Activated effector memory CD4-positive, alpha-beta T cell treated with Interleukin-2 at 50 U/mL for 16 hours (primary cell): ENCODE results near the gene QKI.
"Not testable (repeated sequence)": the region's sequence is repeated elsewhere in the genome, so short reads cannot be mapped to it uniquely, and the experiment has no call there.

Source experiments
- DNase-seq: peaks from one replicate; pipeline ENCODE4 v3.0.0-alpha.2; 2020

The QKI gene

GRCh38 chr6:163588220-163588919 is 173.9 kb downstream of the QKI start:
- DNase-seq = no peak

- no peak for DNase-seq
Measured at GRCh38 chr6:163589387-163589786, 174.9 kb downstream of the QKI start.

- DNase-seq = not testable (repeated sequence)
Measured at GRCh38 chr6:163590132-163590531, 175.6 kb downstream of the QKI start.

GRCh38 chr6:163592872-163593271 is 178.4 kb downstream of the QKI start:
- no peak for DNase-seq

- DNase-seq = no peak
Measured at GRCh38 chr6:163596174-163596573, 181.7 kb downstream of the QKI start.

GRCh38 chr6:163599136-163599535 is 184.6 kb downstream of the QKI start:
- DNase-seq = no peak

- no peak for DNase-seq
Measured at GRCh38 chr6:163599684-163600083, 185.2 kb downstream of the QKI start.

GRCh38 chr6:163600331-163600730 is 185.8 kb downstream of the QKI start:
- no peak for DNase-seq

- no peak for DNase-seq
Measured at GRCh38 chr6:163600781-163601180, 186.3 kb downstream of the QKI start.

GRCh38 chr6:163602851-163603250 is 188.3 kb downstream of the QKI start:
- no peak for DNase-seq

- DNase-seq = no peak
Measured at GRCh38 chr6:163603395-163603794, 188.9 kb downstream of the QKI start.

- no peak for DNase-seq
Measured at GRCh38 chr6:163605385-163606097, 191.0 kb downstream of the QKI start.

GRCh38 chr6:163607792-163608191 is 193.3 kb downstream of the QKI start:
- DNase-seq = no peak

GRCh38 chr6:163608204-163608644 is 193.7 kb downstream of the QKI start:
- no peak for DNase-seq

- DNase-seq = no peak
Measured at GRCh38 chr6:163612200-163612599, 197.7 kb downstream of the QKI start.

GRCh38 chr6:163613025-163613424 is 198.5 kb downstream of the QKI start:
- no peak for DNase-seq

GRCh38 chr6:163613668-163614067 is 199.2 kb downstream of the QKI start:
- DNase-seq = no peak

- DNase-seq = no peak
Measured at GRCh38 chr6:163616452-163616851, 201.9 kb downstream of the QKI start.

- no peak for DNase-seq
Measured at GRCh38 chr6:163617549-163617948, 203.0 kb downstream of the QKI start.

- DNase-seq = no peak
Measured at GRCh38 chr6:163620101-163620500, 205.6 kb downstream of the QKI start.

GRCh38 chr6:163620670-163621330 is 206.3 kb downstream of the QKI start:
- no peak for DNase-seq

GRCh38 chr6:163625265-163625664 is 210.7 kb downstream of the QKI start:
- DNase-seq = no peak

- no peak for DNase-seq
Measured at GRCh38 chr6:163626073-163626867, 211.8 kb downstream of the QKI start.
